AML-193 (cell line): Measurements from ENCODE around the gene LRRFIP2.
A peak's percentile ranks its signal among the peaks of the same experiment; 100 is the strongest.
"Not testable (repeated sequence)": the region's sequence is repeated elsewhere in the genome, so short reads cannot be mapped to it uniquely, and the experiment has no call there.

Experiments
- DNase-seq, 2 experiments: peaks; one replicate each; lab custom pipeline; 2025; lab: John Stamatoyannopoulos, UW

The LRRFIP2 gene

GRCh38 chr3:37143821-37144220, 30.6 kb downstream of the LRRFIP2 start:
- no peak for DNase-seq

GRCh38 chr3:37141676-37142075, 32.7 kb downstream of the LRRFIP2 start:
- no peak for DNase-seq

GRCh38 chr3:37140899-37141541, 33.4 kb downstream of the LRRFIP2 start:
- DNase-seq: no peak

GRCh38 chr3:37139567-37140052, 34.8 kb downstream of the LRRFIP2 start:
- DNase-seq: no peak

DNA sequence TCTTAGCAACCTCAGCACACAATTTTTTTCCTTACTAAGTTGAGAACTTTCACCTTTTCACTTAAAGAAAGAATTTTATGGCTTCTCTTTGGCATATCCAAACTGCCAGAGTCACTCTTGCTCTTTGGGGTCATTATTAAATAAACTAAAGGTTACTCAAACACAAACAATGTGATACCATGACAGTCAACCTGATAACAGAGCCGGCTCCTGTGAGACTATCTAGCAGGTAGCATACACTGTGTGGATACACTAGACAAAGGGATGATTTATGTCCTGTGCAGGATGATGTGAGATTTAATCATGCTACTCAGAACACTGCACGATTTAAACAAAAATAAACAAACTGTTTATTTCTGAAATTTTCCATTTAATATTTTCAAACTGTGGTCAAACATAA, 35.6 kb downstream of the LRRFIP2 start:
- DNase-seq: no peak

DNA sequence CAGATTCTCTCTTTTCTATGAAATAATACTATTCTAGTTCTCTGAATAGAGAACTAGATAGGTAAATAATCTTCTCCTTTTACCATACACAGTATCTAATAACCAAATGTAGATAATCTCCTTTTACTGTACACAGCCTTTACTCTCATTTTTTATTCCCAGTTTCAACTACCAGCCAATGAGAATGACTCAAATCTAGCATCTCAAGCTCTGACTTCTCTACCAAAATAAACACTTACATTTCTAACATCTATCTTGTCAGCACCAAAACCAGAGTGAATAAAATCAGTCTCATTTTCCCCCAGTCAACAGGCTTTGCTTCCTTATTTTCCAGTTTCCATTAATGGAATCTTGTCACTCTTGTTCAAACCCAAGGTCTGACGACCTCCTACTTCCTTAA, 36.9 kb downstream of the LRRFIP2 start:
- no peak for DNase-seq

DNA sequence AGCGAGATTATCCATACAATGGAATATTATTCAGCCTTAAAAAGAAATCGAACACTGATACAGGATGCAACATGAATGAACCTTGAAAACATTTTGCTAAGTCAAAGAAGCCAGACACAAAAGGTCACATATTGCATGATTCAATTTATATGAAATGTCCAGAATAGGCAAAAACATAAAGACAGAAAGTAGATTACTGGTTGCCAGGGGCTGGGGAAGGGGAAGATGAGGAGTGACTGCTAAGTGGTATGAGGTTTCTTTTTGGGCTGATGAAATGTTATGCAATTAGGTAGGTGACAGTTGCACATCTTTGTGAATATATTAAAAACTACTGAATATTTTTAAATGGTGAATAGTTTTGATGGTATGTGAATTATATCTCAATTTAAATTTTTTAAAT, 38.3 kb downstream of the LRRFIP2 start:
- peak; percentile 68 to 71 for DNase-seq

GRCh38 chr3:37135561-37135960, 38.8 kb downstream of the LRRFIP2 start:
- no peak for DNase-seq

DNA sequence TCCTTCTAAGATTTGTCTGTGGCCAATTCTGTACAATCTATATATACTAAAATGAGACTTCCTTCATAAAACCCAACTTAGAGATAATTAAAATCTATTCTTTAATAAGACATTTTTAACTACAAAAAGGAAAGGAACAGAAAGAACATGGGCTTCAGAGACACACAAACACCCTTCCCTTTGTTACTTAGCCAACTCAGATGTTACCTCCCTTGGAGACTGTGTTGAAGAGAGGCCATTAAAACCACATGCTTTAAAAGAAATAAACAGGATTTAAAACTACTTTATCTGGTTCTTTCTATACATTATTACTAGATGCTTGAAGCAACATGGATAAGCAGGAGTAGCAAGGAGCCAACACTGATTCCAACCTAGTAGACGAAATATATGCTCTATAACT, 42.0 kb downstream of the LRRFIP2 start:
- no peak for DNase-seq

DNA sequence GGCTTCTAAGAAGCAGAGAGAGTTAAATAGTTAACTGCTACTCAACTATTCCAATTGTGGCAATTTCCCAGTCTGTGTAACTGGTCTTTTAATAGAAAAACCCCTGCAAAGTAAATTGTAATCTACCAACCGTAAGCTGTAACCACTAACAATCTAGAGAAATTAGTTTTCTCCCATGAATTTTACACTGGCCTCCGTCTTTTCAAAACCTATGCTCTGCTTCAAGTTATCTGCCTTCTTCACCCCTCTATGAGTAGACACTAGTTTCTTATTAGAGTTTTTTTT, 42.6 kb downstream of the LRRFIP2 start:
- no peak for DNase-seq

DNA sequence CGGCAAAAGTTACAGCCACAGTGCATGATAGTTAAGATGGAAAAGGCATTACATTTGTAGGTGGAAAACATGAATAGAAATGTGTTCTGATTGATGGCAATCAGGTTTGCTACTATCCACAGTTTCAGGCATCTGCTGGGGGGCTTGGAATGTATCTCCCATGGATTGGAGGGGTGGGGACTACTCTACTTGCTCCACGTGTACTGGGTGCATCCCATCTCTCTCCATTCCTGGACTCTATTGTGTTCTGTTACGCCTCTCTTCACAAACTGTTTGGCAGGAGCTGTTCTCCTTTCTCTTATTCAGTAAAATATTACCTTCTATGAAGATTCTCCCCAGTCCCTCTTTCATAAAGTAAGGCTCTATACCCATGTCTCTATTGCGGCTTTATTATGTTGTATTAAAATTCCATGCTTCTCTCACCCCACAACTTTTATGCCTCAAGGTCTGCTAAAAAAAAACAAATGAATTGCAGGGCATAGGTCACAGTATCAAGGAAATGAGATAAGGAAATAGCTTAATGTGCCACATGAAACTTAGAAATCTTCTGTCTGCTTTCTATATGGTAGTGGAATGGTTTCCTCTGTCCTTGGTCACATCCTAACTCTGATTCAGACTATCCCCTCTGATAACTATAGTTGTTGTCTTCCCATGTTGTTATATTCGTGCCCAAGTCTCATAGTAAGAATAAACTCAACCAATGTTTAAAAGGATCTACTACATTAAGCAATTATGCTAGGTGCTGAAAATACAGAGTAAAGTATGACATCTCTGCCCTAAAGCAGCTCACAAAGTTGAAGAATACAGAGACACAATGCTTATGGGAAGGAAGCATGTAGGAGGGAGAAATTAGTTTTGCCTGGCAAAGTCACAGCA, 43.2 kb downstream of the LRRFIP2 start:
- no peak for DNase-seq

DNA sequence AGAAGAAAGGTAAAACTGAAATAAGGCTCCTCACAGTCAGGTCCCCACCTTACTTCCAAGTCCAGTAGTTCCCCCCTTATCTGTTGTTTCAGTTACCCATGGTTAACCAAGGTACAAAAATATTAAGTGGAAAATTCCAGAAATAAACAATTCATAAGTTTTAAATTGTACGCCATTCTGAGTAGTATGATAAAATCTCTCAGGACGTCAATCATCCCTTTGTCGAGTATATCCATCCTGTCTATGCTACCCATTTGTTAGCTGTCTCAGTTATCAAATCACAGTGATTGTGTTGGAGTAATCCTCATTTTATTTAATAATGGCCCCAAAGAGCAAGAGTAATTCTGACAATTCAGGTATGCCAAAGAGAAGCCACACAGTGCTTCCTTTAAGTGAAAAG, 43.9 kb downstream of the LRRFIP2 start:
- no peak for DNase-seq

- no peak for DNase-seq
Observed at GRCh38 chr3:37129871-37130270, 44.5 kb downstream of the LRRFIP2 start.

DNA sequence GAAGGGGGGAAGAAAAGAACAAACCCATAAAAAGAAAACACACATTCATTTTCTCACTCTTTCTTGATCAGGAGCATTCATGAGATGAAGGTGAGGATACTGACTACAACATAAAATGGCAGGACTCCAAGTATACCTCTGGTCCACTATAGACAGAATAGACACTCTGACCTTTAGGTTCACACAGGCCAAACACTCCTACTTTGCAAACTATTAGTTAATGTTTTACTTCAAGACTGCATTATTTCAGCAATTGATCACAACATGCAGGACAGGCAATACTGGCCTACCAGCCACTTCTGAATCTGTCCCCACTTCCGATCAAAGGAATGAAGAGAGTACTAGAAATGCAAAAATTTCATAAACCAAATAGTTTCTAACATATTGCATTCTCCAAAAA, 47.0 kb downstream of the LRRFIP2 start:
- no peak for DNase-seq

GRCh38 chr3:37126856-37127255, 47.5 kb downstream of the LRRFIP2 start:
- no peak for DNase-seq

GRCh38 chr3:37125195-37126073, 48.9 kb downstream of the LRRFIP2 start:
- DNase-seq: no peak

GRCh38 chr3:37124435-37124834, 49.9 kb downstream of the LRRFIP2 start:
- no peak for DNase-seq

DNA sequence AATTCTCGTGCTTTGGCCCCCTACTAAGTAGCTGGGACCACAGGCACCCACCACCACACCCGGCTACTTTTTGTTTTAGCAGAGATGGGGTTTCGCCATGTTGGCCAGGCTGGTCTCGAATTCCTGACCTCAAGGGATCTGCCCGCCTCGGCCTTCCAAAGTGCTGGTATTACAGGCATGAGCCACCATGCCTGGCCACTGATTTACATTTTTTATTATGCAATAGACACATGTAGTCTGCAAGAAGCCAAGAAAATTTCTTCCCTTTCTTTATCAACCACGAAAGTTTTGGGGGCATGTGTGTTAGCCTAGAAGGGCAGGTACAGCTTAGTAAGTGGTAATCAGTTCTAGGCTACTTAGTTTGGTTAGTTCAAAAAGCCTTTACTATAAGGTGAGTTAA, 51.1 kb downstream of the LRRFIP2 start:
- DNase-seq: no peak

DNA sequence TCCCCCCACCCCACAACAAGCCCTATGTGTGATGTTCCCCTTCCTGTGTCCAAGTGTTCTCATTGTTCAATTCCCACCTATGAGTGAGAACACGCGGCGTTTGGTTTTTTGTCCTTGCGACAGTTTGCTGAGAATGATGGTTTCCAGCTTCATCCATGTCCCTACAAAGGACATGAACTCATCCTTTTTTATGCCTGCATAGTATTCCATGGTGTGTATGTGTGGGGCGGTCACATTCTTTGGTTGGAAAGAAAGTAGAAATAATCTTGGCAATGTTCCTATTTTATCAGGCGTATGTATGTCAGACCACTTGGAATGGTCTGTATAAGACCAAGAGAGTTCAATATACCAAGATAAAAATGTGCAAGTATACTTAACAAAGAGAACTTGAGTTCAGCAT, 52.3 kb downstream of the LRRFIP2 start:
- not testable (repeated sequence) for DNase-seq

DNA sequence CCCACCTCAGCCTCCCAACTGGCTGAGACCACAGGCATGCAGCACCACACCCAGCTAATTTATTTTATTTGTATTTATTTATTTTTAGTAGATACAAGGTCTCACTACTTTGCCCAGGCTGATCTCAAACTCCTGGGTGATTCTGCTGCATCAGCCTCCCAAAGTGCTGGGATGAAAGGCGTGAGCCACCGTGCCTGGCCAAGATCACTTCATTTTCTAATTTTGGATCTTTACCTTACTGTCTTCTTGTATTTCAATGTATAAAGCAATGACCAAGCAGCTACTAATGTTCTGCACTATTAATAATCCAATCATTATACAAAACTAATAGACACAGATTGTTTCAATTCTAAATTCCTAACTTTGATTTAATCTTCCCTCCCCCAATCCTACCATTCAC, 56.2 kb downstream of the LRRFIP2 start:
- DNase-seq: no peak

DNA sequence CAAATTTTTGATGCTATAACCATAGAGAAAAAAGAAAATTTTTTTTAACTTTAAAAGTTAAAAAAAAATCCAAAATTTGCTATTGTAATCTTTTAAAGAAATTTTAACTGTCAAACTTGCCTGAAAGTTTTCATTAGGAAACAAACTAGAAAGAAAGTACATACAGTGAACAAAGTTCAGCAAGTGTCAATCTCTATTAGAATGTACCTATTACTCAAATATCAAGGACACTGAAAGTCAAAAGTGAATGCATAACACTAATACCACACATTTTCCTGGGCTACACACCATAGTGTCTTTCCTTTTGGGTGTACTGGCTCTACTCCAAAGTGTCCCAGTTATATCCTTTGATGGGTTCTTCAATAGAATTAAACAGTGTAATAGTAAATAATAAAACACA, 56.8 kb downstream of the LRRFIP2 start:
- DNase-seq: no peak

DNA sequence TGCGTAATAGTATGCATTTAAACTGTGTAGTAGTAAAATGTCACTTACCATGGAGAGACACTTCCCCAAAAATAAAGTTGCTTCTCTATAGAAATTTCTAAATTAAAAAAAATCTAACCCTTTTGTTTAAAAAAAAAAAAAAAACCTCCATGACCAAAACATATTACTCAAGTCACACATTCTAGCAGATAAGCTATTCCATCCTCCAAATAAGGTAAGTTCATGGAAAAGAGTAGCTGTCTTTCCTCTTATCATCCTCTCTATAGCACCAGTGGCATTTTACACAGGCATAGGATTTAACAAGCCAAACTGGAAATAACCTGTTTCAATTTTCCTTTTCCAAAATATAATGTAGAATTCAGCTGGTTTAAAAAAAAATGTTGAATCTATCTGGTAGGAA, 57.4 kb downstream of the LRRFIP2 start:
- DNase-seq: peak in 1 of 2 experiments; percentile 20

GRCh38 chr3:37115446-37115845, 58.9 kb downstream of the LRRFIP2 start:
- DNase-seq: no peak
